AG04450 (cell line): ENCODE measurements around the gene ACTR6. TPM values are rescaled to one million over a fixed set of nuclear protein-coding genes. Genes with fewer than 3 reads are reported as not detected.

Experiments used
- CTCF ChIA-PET: fragments of 300-600, 350-600 bp; formaldehyde crosslinking; extraction: SDS; loops from one replicate; lab custom pipeline; 2022; ENCODE audit warnings: antibody characterized with exemption, inconsistent platforms; lab: Charles Lee
- POLR2A ChIA-PET: fragments of 350-600 bp; formaldehyde crosslinking; extraction: SDS; loops from one replicate; lab custom pipeline; 2021; ENCODE audit warnings: antibody characterized with exemption, inconsistent platforms; lab: Yijun Ruan, JAX
- DNase-seq: peaks from one replicate; pipeline ENCODE4 v3.0.0-alpha.2; 2011; ENCODE audit warnings: low read depth, low spot score
- H3K27ac ChIP-seq: one replicate; pipeline ENCODE4 v1.5.1; 2012; ENCODE audit warnings: low read depth, low read length, control low read depth
- H3K27me3 ChIP-seq: one replicate; pipeline ENCODE4 v1.6.0; 2012; ENCODE audit warnings: low read length; ENCODE audit not compliant: control insufficient read depth, insufficient read depth
- H3K4me3 ChIP-seq: 2 replicates; pipeline ENCODE4 v1.5.1; 2011; ENCODE audit warnings: mild to moderate bottlenecking, low read depth, low read length, control low read depth
- H3K9me3 ChIP-seq: 2 replicates; pipeline ENCODE4 v1.5.1; 2012; ENCODE audit warnings: low read length; ENCODE audit not compliant: control insufficient read depth, insufficient read depth
- CTCF ChIP-seq: IDR thresholded peaks from 2 replicates; pipeline ENCODE4 v1.5.1; 2011; ENCODE audit warnings: low read depth, low read length, control low read depth, inconsistent platforms
- polyA plus RNA-seq: library from polyadenylated mRNA; depleted of rRNA; stranded (reverse); fragments of >200 nt; gene quantifications from 2 replicates; pipeline ENCODE4 v1.2.3, GENCODE V29; 2011

Gene ACTR6
- polyA plus RNA-seq, 1 experiment: 23.8 TPM

GRCh38 chr12:100249941-100250340 is 49.3 kb downstream of the ACTR6 start:
- Histone ChIP-seq H3K27ac (no peak overlapping the region), H3K27me3 (no peaks in the 10 kb centered on the region), H3K9me3 (no peaks in the 10 kb centered on the region), H3K4me3 (no peak overlapping the region)
- no peak for DNase-seq
- no peak for TF ChIP-seq CTCF
- ChIA-PET CTCF (no interaction called here), POLR2A (no interaction called here)

GRCh38 chr12:100251917-100252316 is 51.3 kb downstream of the ACTR6 start:
- DNase-seq: no peak
- POLR2A ChIA-PET: no interaction called here
- Histone ChIP-seq H3K27ac (no peak overlapping the region), H3K9me3 (no peaks in the 10 kb centered on the region), H3K27me3 (no peaks in the 10 kb centered on the region), H3K4me3 (no peak overlapping the region)
- CTCF ChIA-PET: no interaction called here
- TF ChIP-seq CTCF: no peak

- no peak overlapping the region for H3K27ac ChIP-seq
- H3K9me3 ChIP-seq: no peaks in the 10 kb centered on the region
- H3K27me3 ChIP-seq: no peaks in the 10 kb centered on the region
- DNase-seq: no peak
- POLR2A ChIA-PET: no interaction called here
- no peak for TF ChIP-seq CTCF
- CTCF ChIA-PET: interaction anchor here (0.6 kb wide), 1 partner anchor 18 kb away, joined by 3 read pairs; no protein-coding TSS in a partner anchor
- H3K4me3 ChIP-seq: no peak overlapping the region
These were observed 52.8 kb downstream of the ACTR6 start for GRCh38 chr12:100253437-100253836.

- TF ChIP-seq CTCF: no peak
- no peaks in the 10 kb centered on the region for H3K27me3 ChIP-seq
- no peak overlapping the region for H3K4me3 ChIP-seq
- no peaks in the 10 kb centered on the region for H3K9me3 ChIP-seq
- DNase-seq: no peak
- ChIA-PET POLR2A (no interaction called here), CTCF (interaction anchor here (1.8 kb wide), 1 partner anchor 20 kb away, joined by 7 read pairs; no protein-coding TSS in a partner anchor)
- no peak overlapping the region for H3K27ac ChIP-seq
These were observed 54.3 kb downstream of the ACTR6 start for GRCh38 chr12:100254876-100255275.

GRCh38 chr12:100258127-100258526 is 57.5 kb downstream of the ACTR6 start:
- ChIA-PET CTCF (interaction anchor here (2.2 kb wide), 1 partner anchor 23 kb away, joined by 7 read pairs; no protein-coding TSS in a partner anchor), POLR2A (no interaction called here)
- TF ChIP-seq CTCF: no peak

More at GRCh38 chr12:100258127-100258526, 57.5 kb downstream of the ACTR6 start:
- H3K27ac ChIP-seq: no peak overlapping the region
- no peak for DNase-seq
- no peak overlapping the region for H3K4me3 ChIP-seq
- H3K27me3 ChIP-seq: no peaks in the 10 kb centered on the region
- H3K9me3 ChIP-seq: no peaks in the 10 kb centered on the region
